Erythroblast (primary cell): ENCODE data around the gene SOCS7.

Source experiments
- GATA1 ChIP-seq: IDR thresholded peaks from 2 replicates; pipeline ENCODE4 v1.6.1; 2011; ENCODE audit warnings: low read depth, mild to moderate bottlenecking, control low read depth, low read length, moderate library complexity
- POLR2A ChIP-seq: IDR thresholded peaks from 2 replicates; pipeline ENCODE4 v1.6.1; 2011; ENCODE audit warnings: mild to moderate bottlenecking, low read length

DNA sequence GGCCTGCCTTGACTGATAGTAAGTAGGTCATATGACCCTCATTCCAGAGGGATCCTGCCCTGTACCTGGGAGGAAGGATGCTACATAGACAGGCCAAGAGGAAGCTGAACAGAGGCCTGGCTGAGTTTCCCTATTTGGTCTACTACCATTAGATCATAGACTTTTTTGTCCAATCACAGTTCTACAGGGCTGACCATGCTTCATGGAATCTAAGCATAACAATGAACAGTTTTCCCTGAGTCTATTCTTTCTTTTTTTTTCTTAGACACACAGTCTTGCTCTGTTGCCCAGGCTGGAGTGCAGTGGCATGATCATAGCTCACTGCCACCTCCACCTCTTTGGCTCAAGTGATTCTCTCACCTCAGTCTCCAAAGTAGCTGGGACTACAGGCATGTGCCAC is 11.8 kb upstream of the SOCS7 start:
- no peak for TF ChIP-seq POLR2A
- TF ChIP-seq GATA1 = no peak
